HG03095 (cell line): ENCODE measurements around the gene TSHZ2.
"Not testable (repeated sequence)": the region's sequence is repeated elsewhere in the genome, so short reads cannot be mapped to it uniquely, and the experiment has no call there.

ENCODE experiments used
- ATAC-seq: cut with Tn5 transposase; IDR thresholded peaks from one replicate; pipeline ENCODE4 v1.9.1; 2021; ENCODE audit warnings: moderate library complexity; ENCODE audit not compliant: unreplicated experiment

TSHZ2 gene

DNA sequence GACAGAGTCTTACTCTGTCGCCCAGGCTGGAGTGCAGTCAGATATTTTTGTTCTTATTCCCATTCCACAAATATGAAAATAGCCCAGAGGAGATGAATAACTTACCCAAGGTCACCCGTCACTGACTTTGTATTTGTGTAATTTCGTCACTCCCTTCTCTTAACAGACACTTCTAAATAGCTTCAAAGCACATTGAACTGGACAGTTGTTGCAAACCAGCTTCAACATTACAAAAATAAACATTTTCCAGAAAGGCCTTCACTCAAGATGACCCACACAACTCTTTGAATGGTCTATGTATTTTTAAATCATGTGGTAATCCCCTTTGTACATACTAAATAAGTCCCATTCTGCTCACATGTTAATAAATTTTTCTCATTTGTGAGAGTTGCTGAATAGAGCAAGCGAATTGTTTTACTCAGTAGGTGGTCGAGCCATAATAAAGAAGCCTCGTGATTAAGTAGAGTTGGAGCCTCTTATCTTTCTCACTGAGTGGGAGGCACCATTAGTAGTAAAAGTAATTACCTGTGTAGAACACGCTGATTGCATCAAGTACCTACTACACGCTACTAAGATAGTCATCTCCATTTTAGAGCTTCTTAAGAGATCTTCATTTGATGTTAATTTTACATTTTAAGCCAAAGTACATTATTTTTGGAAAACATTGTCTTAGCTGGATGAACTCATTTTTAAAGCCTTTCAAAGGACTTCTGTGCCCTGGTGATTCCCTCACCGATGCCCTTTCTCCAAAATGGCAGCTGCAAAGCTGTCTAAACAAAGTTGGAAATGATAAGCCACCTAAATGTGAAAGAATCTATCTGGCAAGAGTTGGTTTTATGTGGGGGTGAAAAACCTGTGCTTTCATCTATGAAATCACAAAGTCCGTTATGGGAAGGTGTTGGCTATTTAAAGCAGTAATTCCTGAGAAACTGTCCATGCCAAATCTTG lies 110.0 kb downstream of the TSHZ2 start:
- ATAC-seq: no peak

DNA sequence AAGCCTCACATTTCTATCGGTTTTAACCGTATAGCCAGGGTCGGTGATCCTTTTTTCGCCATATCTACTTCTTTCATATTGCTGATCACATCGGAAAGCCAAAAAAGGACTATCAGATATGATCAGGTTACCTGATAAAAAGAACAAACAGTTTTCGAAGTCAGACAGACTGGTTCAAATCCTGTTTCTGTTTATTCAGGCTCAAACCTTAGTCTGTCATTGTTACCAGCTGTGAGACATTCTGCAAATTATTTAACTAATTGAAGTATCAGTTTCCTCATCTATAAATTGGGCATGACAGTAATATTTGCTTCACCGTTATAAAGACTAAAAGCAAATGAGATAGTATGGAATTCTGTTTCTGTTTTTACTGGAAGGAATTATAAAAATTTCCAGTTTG lies 111.3 kb downstream of the TSHZ2 start:
- no peak for ATAC-seq

GRCh38 chr20:53084408-53084997 lies 112.3 kb downstream of the TSHZ2 start:
- ATAC-seq: no peak

- no peak for ATAC-seq
Observed at GRCh38 chr20:53085720-53086119, 113.6 kb downstream of the TSHZ2 start.

- no peak for ATAC-seq
Observed at GRCh38 chr20:53087037-53087777, 115.0 kb downstream of the TSHZ2 start.

GRCh38 chr20:53088786-53089185 lies 116.6 kb downstream of the TSHZ2 start:
- ATAC-seq: no peak

- not testable (repeated sequence) for ATAC-seq
Observed at GRCh38 chr20:53089851-53090250, 117.7 kb downstream of the TSHZ2 start.

GRCh38 chr20:53091789-53092188 lies 119.6 kb downstream of the TSHZ2 start:
- ATAC-seq: no peak

DNA sequence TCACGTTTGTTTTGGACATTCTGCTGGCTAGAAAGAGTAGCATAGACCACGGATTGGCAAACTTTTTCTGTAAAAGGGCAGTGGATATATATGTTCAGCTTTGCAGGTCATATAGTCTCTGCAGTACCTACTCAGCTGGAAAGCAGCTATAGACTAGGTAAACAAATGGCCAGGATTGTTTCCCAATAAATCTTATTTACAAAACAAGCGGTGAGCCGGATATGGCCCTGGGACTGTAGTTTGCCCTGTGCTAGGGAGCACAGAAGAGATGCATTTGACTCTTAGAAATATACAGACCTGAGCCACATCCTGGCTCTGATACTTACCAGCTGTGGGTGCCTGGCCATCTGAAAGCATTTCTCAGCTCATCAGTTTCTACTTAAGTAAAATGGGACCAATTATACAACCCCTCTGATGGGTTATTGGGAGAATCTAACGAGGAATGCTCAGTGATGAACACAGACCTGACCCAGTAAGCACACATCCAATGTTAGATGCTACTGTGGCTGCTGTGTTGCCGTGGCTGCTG lies 120.7 kb downstream of the TSHZ2 start:
- ATAC-seq: no peak

- no peak for ATAC-seq
Observed at GRCh38 chr20:53097371-53097770, 125.2 kb downstream of the TSHZ2 start.

DNA sequence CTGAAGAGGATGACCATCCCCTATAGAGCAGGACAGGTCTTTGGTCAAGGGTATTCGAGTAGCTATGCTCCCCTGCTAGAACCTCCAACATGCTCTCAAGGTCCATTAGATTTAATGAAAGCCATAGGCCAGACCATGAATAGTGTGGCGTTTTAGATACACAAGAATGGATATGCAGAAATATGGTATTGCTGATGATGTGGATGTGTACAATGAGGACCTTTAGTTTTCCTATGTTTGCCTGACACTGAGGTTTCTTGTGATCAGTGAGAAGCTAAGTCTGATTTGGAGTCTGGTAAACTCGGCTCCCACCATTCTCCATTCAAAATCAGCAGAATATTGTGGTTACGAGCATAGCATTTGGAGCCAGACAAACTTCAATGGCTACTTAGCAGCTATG lies 125.6 kb downstream of the TSHZ2 start:
- no peak for ATAC-seq

DNA sequence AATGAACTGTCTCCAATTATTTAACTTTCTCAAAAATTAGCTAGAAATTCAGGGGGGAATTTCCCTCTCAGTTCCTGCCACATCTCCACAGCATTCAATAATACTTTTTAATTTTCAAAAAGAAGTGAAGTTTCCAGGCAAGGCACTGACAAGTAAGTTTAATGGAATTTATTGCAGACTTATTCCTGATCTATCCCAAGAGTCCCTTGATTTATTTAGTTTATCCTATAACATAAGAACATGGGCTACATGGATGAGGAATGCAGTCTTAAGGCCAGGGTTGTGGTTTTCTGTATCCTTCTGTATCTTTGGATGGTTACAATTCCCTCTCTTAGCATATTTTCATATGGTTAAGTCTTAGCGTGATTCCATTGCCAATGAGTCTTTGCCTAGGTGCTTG lies 126.5 kb downstream of the TSHZ2 start:
- ATAC-seq: no peak

- no peak for ATAC-seq
Observed at GRCh38 chr20:53099856-53100255, 127.7 kb downstream of the TSHZ2 start.

- ATAC-seq: no peak
Observed at GRCh38 chr20:53100476-53100911, 128.3 kb downstream of the TSHZ2 start.

GRCh38 chr20:53101992-53102760 lies 130.0 kb downstream of the TSHZ2 start:
- ATAC-seq: no peak

GRCh38 chr20:53103124-53103523 lies 131.0 kb downstream of the TSHZ2 start:
- ATAC-seq: no peak

DNA sequence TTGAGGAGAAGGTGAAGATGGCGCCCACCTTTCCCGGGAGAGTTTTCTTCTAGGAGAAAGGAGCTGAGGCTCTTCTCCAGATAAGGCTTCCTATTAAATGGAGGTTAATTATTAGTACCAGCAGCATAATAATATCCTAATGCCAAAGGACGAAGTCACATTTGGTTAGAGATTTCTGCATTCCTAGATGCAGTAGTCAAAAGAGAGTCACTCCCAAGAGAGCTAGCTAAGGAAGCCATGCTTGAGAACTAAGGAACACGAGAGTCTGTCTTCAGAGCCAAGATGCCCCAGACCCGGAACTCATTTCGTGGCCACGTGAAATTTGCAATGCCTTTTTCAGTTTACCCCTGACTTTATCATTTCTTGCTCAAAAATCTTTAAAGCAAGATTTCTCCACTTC lies 132.7 kb downstream of the TSHZ2 start:
- no peak for ATAC-seq

DNA sequence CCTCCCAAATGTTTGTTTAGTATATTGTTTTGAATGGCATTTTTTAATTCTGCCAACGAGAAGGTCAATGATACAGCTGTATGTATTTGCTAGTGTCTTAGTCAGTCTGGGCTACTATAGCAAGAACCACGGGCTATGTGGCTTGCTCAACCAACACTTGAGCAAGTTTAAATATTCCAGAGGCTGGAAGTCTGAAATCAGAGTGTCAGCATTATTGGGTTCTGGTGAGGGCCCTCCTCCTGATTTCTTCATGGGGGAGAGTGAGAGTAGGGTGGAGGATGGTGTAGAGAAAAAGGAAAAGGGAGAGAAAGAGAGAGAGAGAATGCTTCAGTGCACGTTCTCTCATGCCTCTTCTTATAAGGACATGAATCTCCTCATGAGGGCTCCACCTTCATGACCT lies 144.6 kb downstream of the TSHZ2 start:
- no peak for ATAC-seq

DNA sequence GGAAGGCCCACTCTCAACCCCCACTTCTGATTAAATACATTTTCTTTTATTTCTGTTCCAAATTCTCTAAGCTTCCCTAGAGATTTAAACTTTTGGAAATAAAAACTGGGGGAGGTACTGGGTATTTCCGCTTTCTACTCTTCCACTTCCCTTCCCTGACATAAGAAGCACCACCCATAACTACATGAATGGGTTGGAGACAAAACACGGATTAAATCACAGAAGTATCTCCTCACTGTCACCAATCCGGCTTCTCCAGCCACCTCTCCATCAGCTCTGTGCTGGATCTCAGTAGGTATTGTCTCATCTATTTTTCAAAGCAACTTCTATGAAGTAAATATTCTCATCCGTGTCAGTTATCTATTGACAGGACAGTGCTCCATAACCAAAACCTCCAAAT lies 150.7 kb downstream of the TSHZ2 start:
- no peak for ATAC-seq

GRCh38 chr20:53124075-53124551 lies 152.0 kb downstream of the TSHZ2 start:
- no peak for ATAC-seq
